GM21737 (cell line): Measurements from ENCODE around the gene CD59.
"Not testable (repeated sequence)": the region's sequence is repeated elsewhere in the genome, so short reads cannot be mapped to it uniquely, and the experiment has no call there.

Source experiments
- ATAC-seq: cut with Tn5 transposase; IDR thresholded peaks from one replicate; pipeline ENCODE4 v1.9.1; 2021; ENCODE audit warnings: mild to moderate bottlenecking, moderate library complexity; ENCODE audit not compliant: unreplicated experiment

Gene CD59

GRCh38 chr11:33716243-33716642, 20.0 kb downstream of the CD59 start:
- no peak for ATAC-seq

- ATAC-seq: no peak
Observed at GRCh38 chr11:33713856-33714398, 22.3 kb downstream of the CD59 start.

GRCh38 chr11:33713151-33713855, 22.9 kb downstream of the CD59 start:
- no peak for ATAC-seq

GRCh38 chr11:33712436-33712835, 23.8 kb downstream of the CD59 start:
- ATAC-seq: no peak

- ATAC-seq: no peak
Observed at GRCh38 chr11:33709466-33709865, 26.8 kb downstream of the CD59 start.

- no peak for ATAC-seq
Observed at GRCh38 chr11:33708985-33709384, 27.2 kb downstream of the CD59 start.

GRCh38 chr11:33707831-33708230, 28.4 kb downstream of the CD59 start:
- ATAC-seq: not testable (repeated sequence)

GRCh38 chr11:33706966-33707365, 29.3 kb downstream of the CD59 start:
- ATAC-seq: no peak

GRCh38 chr11:33706546-33706945, 29.7 kb downstream of the CD59 start:
- no peak for ATAC-seq

- ATAC-seq: no peak
Observed at GRCh38 chr11:33704240-33705002, 31.8 kb downstream of the CD59 start.

- ATAC-seq: no peak
Observed at GRCh38 chr11:33703788-33704187, 32.4 kb downstream of the CD59 start.

GRCh38 chr11:33703234-33703633, 33.0 kb downstream of the CD59 start:
- ATAC-seq: no peak

- ATAC-seq: peak; percentile 3
Observed at GRCh38 chr11:33701302-33702230, 34.7 kb downstream of the CD59 start.

GRCh38 chr11:33700502-33701271, 35.5 kb downstream of the CD59 start, which contains the start of gene C11orf91:
Gene C11orf91, minus strand, starts transcription at chr11:33700826. Its CDS starts 86 bp downstream, at chr11:33700740.
- ATAC-seq: peak; percentile 90

GRCh38 chr11:33700063-33700501, 36.1 kb downstream of the CD59 start:
- no peak for ATAC-seq

GRCh38 chr11:33699515-33700062, 36.6 kb downstream of the CD59 start:
- no peak for ATAC-seq

- no peak for ATAC-seq
Observed at GRCh38 chr11:33698921-33699320, 37.3 kb downstream of the CD59 start.

GRCh38 chr11:33697997-33698396, 38.2 kb downstream of the CD59 start:
- ATAC-seq: no peak

- ATAC-seq: no peak
Observed at GRCh38 chr11:33696931-33697638, 39.1 kb downstream of the CD59 start.
